Heart left ventricle (tissue), 13 donors: ENCODE measurements around the gene KDM1B.

Source experiments
- CTCF ChIP-seq, 12 donors: fragments of 200-600 bp; sonication (generic) in 4 of 12; IDR thresholded peaks; one replicate each; pipeline versions ENCODE4 v1.5.0 to v1.8.0; 2018 to 2022; ENCODE audit warnings: antibody characterized with exemption in 12 of 12, mild to moderate bottlenecking in 5 of 12
- POLR2A ChIP-seq, 2 donors: fragments of 450-650 bp; IDR thresholded peaks; one replicate each; pipeline ENCODE4 v1.6.1; 2017; ENCODE audit warnings: antibody characterized with exemption in 2 of 2, mild to moderate bottlenecking in 2 of 2, moderate library complexity in 2 of 2
- donor health status: ischemic (EF 13 %, LVEDD 7.1; RV severe dilation, severe dysfunction).
- donor health status: DM: no; HTN: yes; CAD: no.
- donor health status: DM: no; HTN: no; CAD: no.
- donor health status: ischemic (EF 25% LVEDD 6.9; RV normal size, moderate dysfunction).
- donor health status: ischemic (EF 25% LVEDD 5.7; RV mildly dilated, moderate dysfunction).
- donor health status: ischemic (EF 35%, LVEDD 5.7; RV mildly dilated, moderate dysfunction).
- donor health status: nonischemic (EF 11% LVEDD 7.7; RV severe dilation, severe dysfunction).
- donor health status: DM: yes; HTN: yes; CAD: no.
- donor health status: PGD.
- donor health status: ischemic (EF 29% LVEDD 5.4; RV normal size, mild dysfunction).
- donor health status: nonischemic (EF 23%, LVEDD 6.1; RV moderate dilation, normal function).

GRCh38 chr6:18168264-18168663 lies 13.0 kb downstream of the KDM1B start:
- TF ChIP-seq CTCF (IDR thresholded peaks at IDR 0.05) (no peak), POLR2A (IDR thresholded peaks at IDR 0.05) (no peak)
